ENCODE results near the gene BBS2. TPM values are rescaled to one million over a fixed set of nuclear protein-coding genes. Genes with fewer than 3 reads are reported as not detected.

Gene BBS2
- total and polyA plus RNA-seq, 2 experiments from 2014 or later: 13.7 to 25.2 TPM

DNA sequence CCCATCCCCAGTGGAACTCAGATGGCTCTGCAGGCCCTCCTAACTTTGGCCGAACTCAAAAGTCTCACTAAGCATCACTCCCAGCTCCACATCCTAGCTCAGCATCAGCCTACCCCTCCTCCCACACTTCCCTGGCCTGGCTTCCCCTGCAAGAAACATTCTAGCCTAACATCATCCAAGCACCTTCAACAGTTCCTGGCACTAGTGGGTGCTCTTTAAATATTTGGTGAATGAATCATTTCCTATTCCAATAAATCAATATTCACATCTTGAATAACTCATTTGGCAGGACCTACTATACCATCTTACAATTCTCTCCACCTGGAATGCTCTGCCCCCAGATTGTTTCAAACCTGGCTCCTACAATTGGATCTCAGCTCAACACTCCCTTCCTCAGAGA lies 11.0 kb upstream of the BBS2 start:
- H3F3A ChIP-seq (replicated peaks; ENCODE audit: low read depth): no peaks in the 10 kb centered on the region
- TF ChIP-seq, protein P1, sequence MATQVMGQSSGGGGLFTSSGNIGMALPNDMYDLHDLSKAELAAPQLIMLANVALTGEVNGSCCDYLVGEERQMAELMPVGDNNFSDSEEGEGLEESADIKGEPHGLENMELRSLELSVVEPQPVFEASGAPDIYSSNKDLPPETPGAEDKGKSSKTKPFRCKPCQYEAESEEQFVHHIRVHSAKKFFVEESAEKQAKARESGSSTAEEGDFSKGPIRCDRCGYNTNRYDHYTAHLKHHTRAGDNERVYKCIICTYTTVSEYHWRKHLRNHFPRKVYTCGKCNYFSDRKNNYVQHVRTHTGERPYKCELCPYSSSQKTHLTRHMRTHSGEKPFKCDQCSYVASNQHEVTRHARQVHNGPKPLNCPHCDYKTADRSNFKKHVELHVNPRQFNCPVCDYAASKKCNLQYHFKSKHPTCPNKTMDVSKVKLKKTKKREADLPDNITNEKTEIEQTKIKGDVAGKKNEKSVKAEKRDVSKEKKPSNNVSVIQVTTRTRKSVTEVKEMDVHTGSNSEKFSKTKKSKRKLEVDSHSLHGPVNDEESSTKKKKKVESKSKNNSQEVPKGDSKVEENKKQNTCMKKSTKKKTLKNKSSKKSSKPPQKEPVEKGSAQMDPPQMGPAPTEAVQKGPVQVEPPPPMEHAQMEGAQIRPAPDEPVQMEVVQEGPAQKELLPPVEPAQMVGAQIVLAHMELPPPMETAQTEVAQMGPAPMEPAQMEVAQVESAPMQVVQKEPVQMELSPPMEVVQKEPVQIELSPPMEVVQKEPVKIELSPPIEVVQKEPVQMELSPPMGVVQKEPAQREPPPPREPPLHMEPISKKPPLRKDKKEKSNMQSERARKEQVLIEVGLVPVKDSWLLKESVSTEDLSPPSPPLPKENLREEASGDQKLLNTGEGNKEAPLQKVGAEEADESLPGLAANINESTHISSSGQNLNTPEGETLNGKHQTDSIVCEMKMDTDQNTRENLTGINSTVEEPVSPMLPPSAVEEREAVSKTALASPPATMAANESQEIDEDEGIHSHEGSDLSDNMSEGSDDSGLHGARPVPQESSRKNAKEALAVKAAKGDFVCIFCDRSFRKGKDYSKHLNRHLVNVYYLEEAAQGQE (IDR thresholded peaks at IDR 0.05; ENCODE audit: unreplicated experiment): no peak
- no peaks in the 10 kb centered on the region for H4K20me1 ChIP-seq (replicated peaks; ENCODE audit: insufficient read depth)
- H3K4me3 Mint-ChIP-seq: no peak overlapping the region
- no peak overlapping the region for H3K4me3 ChIP-seq
- no peak overlapping the region for H3K4me2 ChIP-seq
- DNase-seq (ENCODE audit: low spot score) (no peak), ATAC-seq (no peak)
- H3K27ac Mint-ChIP-seq: no peak overlapping the region
- H3K36me3 Mint-ChIP-seq (ENCODE audit: low read depth): no peaks in the 10 kb centered on the region
- H3K36me3 ChIP-seq (ENCODE audit: insufficient read depth): no peaks in the 10 kb centered on the region
- H3K9me3 Mint-ChIP-seq: no peaks in the 10 kb centered on the region
- no peak overlapping the region for H2AFZ ChIP-seq
- H3K27ac ChIP-seq (ENCODE audit: low read depth): no peak overlapping the region
- H3K79me2 ChIP-seq (replicated peaks; ENCODE audit: insufficient read depth): no peaks in the 10 kb centered on the region
- H3K27me3 Mint-ChIP-seq (ENCODE audit: insufficient read depth, low read depth, poor library complexity): peaks cover 5% of the 10 kb centered on the region
- H3K4me1 ChIP-seq (ENCODE audit: insufficient read depth): no peaks in the 10 kb centered on the region
- no peaks in the 10 kb centered on the region for H3K4me1 Mint-ChIP-seq
- no peaks in the 10 kb centered on the region for H3K27me3 ChIP-seq (ENCODE audit: insufficient read depth)
- no peaks in the 10 kb centered on the region for H3K9me2 ChIP-seq (ENCODE audit: insufficient read depth)

DNA sequence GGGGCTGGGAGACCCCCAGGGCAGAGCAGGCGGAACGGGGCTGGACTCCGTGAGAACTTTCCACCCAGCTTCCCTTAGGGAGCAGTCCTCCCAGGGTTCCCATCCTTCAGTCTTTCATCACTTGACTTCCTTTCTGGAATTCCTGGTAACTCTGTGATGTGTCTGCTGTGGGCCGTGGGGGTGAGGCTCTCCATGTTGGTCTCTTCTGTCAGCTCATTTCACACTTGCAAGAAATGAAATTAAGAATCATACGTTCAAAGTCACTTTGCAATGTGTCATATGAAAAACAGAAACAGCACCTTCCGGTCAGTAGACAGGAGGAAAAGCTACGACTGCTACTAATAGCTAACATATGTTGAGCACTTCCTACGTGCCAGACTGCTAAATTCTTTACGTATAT lies 5.4 kb upstream of the BBS2 start:
- Mint-ChIP-seq H3K4me3 (no peak overlapping the region), H3K36me3 (ENCODE audit: low read depth) (no peaks in the 10 kb centered on the region), H3K9me3 (no peaks in the 10 kb centered on the region), H3K27me3 (ENCODE audit: insufficient read depth, low read depth, poor library complexity) (peaks cover 2% of the 10 kb centered on the region), H3K27ac (no peak overlapping the region), H3K4me1 (peaks cover 6% of the 10 kb centered on the region; the same call in 2 of the 3 replicates)
- DNase-seq (ENCODE audit: low spot score): no peak
- no peaks in the 10 kb centered on the region for H3K36me3 ChIP-seq (ENCODE audit: insufficient read depth)
- H3K27me3 ChIP-seq (ENCODE audit: insufficient read depth): no peaks in the 10 kb centered on the region
- H3F3A ChIP-seq (replicated peaks; ENCODE audit: low read depth): 0 out of 2 replicates have a peak, but pooled peaks cover 3% of the 10 kb centered on the region
- no peak overlapping the region for H2AFZ ChIP-seq
- H3K4me1 ChIP-seq (ENCODE audit: insufficient read depth): peaks cover 3% of the 10 kb centered on the region
- no peaks in the 10 kb centered on the region for H4K20me1 ChIP-seq (replicated peaks; ENCODE audit: insufficient read depth)
- no peak for ATAC-seq
- no peak overlapping the region for H3K4me2 ChIP-seq
- TF ChIP-seq CREB1 (CRISPR knock-in tag; IDR thresholded peaks at IDR 0.05; ENCODE audit: low read depth): no peak
- TF ChIP-seq, protein P2, sequence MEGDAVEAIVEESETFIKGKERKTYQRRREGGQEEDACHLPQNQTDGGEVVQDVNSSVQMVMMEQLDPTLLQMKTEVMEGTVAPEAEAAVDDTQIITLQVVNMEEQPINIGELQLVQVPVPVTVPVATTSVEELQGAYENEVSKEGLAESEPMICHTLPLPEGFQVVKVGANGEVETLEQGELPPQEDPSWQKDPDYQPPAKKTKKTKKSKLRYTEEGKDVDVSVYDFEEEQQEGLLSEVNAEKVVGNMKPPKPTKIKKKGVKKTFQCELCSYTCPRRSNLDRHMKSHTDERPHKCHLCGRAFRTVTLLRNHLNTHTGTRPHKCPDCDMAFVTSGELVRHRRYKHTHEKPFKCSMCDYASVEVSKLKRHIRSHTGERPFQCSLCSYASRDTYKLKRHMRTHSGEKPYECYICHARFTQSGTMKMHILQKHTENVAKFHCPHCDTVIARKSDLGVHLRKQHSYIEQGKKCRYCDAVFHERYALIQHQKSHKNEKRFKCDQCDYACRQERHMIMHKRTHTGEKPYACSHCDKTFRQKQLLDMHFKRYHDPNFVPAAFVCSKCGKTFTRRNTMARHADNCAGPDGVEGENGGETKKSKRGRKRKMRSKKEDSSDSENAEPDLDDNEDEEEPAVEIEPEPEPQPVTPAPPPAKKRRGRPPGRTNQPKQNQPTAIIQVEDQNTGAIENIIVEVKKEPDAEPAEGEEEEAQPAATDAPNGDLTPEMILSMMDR (conservative IDR thresholded peaks at IDR 0.05; ENCODE audit: low read depth in 2 of 2): no peak
- TF ChIP-seq EZH2phosphoT487 (IDR thresholded peaks at IDR 0.05; ENCODE audit: unreplicated experiment): no peak
- no peak for TF ChIP-seq NANOG (IDR thresholded peaks at IDR 0.05; ENCODE audit: borderline replicate concordance)
- no peak for TF ChIP-seq STAT1 (IDR thresholded peaks at IDR 0.05; ENCODE audit: unreplicated experiment)
- no peak overlapping the region for H3K4me3 ChIP-seq
- H3K79me2 ChIP-seq (replicated peaks; ENCODE audit: insufficient read depth): no peaks in the 10 kb centered on the region
- H3K9me2 ChIP-seq (ENCODE audit: insufficient read depth): no peaks in the 10 kb centered on the region
- H3K27ac ChIP-seq (ENCODE audit: low read depth): no peak overlapping the region
